HG03521 (cell line): Measurements from ENCODE around the gene THAP7.

Experiments used
- ATAC-seq: cut with Tn5 transposase; IDR thresholded peaks from one replicate; pipeline ENCODE4 v1.9.1; 2021; ENCODE audit warnings: mild to moderate bottlenecking, moderate library complexity; ENCODE audit not compliant: unreplicated experiment

THAP7 gene

GRCh38 chr22:20965104-20965887 is 36.6 kb downstream of the THAP7 start:
- ATAC-seq = no peak

- ATAC-seq = no peak
Observed at GRCh38 chr22:20964799-20965103, 37.2 kb downstream of the THAP7 start.

- ATAC-seq = no peak
Observed at GRCh38 chr22:20964090-20964798, 37.7 kb downstream of the THAP7 start.

GRCh38 chr22:20963201-20964052 is 38.5 kb downstream of the THAP7 start:
- ATAC-seq = no peak

GRCh38 chr22:20962491-20962945 is 39.4 kb downstream of the THAP7 start:
- no peak for ATAC-seq

GRCh38 chr22:20960609-20961008 is 41.3 kb downstream of the THAP7 start:
- no peak for ATAC-seq

GRCh38 chr22:20959578-20960461 is 42.1 kb downstream of the THAP7 start:
- ATAC-seq = no peak

GRCh38 chr22:20957683-20958431 is 44.1 kb downstream of the THAP7 start:
- ATAC-seq = no peak

- no peak for ATAC-seq
Observed at GRCh38 chr22:20957102-20957682, 44.7 kb downstream of the THAP7 start.

GRCh38 chr22:20956258-20957101 is 45.4 kb downstream of the THAP7 start:
- no peak for ATAC-seq

- ATAC-seq = no peak
Observed at GRCh38 chr22:20955548-20955947, 46.4 kb downstream of the THAP7 start.

- no peak for ATAC-seq
Observed at GRCh38 chr22:20953668-20954500, 48.0 kb downstream of the THAP7 start.

GRCh38 chr22:20953342-20953608 is 48.6 kb downstream of the THAP7 start:
- ATAC-seq = no peak

GRCh38 chr22:20952544-20953341 is 49.2 kb downstream of the THAP7 start:
- no peak for ATAC-seq

GRCh38 chr22:20951932-20952380 is 50.0 kb downstream of the THAP7 start:
- no peak for ATAC-seq

GRCh38 chr22:20951151-20951931 is 50.6 kb downstream of the THAP7 start:
- ATAC-seq = no peak
